H1 (cell line): ENCODE measurements around the gene DNAJB6. TPM values are rescaled to one million over a fixed set of nuclear protein-coding genes. Genes with fewer than 3 reads are reported as not detected.

Experiments
- MAX ChIP-seq: IDR thresholded peaks from 2 replicates; pipeline ENCODE4 v1.6.1; 2012; ENCODE audit warnings: inconsistent platforms
- POLR2A ChIP-seq, 2 experiments: IDR thresholded peaks; 1 replicate in 1 of 2; 2 replicates in 1 of 2; pipeline ENCODE4 v1.6.1; 2011; ENCODE audit warnings: low read depth in 2 of 2, low read length in 2 of 2, mild to moderate bottlenecking in 2 of 2; ENCODE audit errors: control extremely low read depth in 1 of 2
- RNF2 ChIP-seq: fragments of 200-900, 300-1000 bp; sonication (generic); IDR thresholded peaks from 2 replicates; pipeline ENCODE4 v1.7.1; 2016; ENCODE audit warnings: borderline replicate concordance, low read depth, mild to moderate bottlenecking, antibody characterized with exemption, low read length; ENCODE audit not compliant: poor library complexity, severe bottlenecking; ENCODE audit errors: missing control alignments
- SAP30 ChIP-seq: fragments of 300-600 bp; sonication (generic); IDR thresholded peaks from 2 replicates; pipeline ENCODE4 v1.7.1; 2012; ENCODE audit warnings: low read length, moderate library complexity, mild to moderate bottlenecking, inconsistent platforms; ENCODE audit not compliant: insufficient read depth, insufficient replicate concordance
- SP1 ChIP-seq: IDR thresholded peaks from 2 replicates; pipeline ENCODE4 v1.6.1; 2011; ENCODE audit warnings: low read depth, low read length
- polyA plus RNA-seq, 7 experiments: library from polyadenylated mRNA; depleted of rRNA in 3 of 7; stranded (reverse) in 5 of 7; unstranded in 2 of 7; fragments of >200 nt in 5 of 7; fragments of 200-250 nt in 2 of 7; gene quantifications; 1 replicate in 5 of 7; 2 replicates in 1 of 7; 4 replicates in 1 of 7; pipeline versions ENCODE4 v1.2.1 to v1.2.3, GENCODE V29; 2011 to 2013; ENCODE audit warnings: missing spikeins in 2 of 7, mixed read lengths in 2 of 7
- total RNA-seq: library from RNA; stranded (reverse); fragmentation: NEBNext Ultra II Directional; extraction: Animal tissue kit (Norgen Biotek cat#: 25700); gene quantifications from 2 replicates; pipeline ENCODE4 v1.2.1, GENCODE V29; 2021

The DNAJB6 gene
- total and polyA plus RNA-seq, 2 of the 8 experiments (the other 6 are each of a cell fraction or from before 2014, with no cell fraction given) = 166 to 295 TPM

GRCh38 chr7:157412491-157413180 lies 75.8 kb downstream of the DNAJB6 start (continued):
- TF ChIP-seq SAP30 = no peak
- TF ChIP-seq SP1 = no peak
- no peak for TF ChIP-seq RNF2
- TF ChIP-seq MAX = no peak
- TF ChIP-seq POLR2A (IDR thresholded peaks at IDR 0.05; ENCODE audit: control extremely low read depth in 1 of 2, low read depth in 2 of 2, low read length in 2 of 2) = no peak
